ENCODE data around the gene TRAPPC3. TPM values are rescaled to one million over a fixed set of nuclear protein-coding genes. Genes with fewer than 3 reads are reported as not detected.

The TRAPPC3 gene
- polyA plus RNA-seq, 4 donors: 48.9 to 70.2 (median 61.2) TPM

- no peak for DNase-seq (ENCODE audit: low read depth in 4 of 4, low spot score in 3 of 4)
Measured at GRCh38 chr1:36128905-36129206, 20.4 kb downstream of the TRAPPC3 start.

GRCh38 chr1:36128126-36128904, 21.0 kb downstream of the TRAPPC3 start:
- no peak for DNase-seq (ENCODE audit: low read depth in 4 of 4, low spot score in 3 of 4)

- DNase-seq (ENCODE audit: low read depth in 4 of 4, low spot score in 3 of 4): no peak
Measured at GRCh38 chr1:36126797-36127500, 22.3 kb downstream of the TRAPPC3 start.

DNA sequence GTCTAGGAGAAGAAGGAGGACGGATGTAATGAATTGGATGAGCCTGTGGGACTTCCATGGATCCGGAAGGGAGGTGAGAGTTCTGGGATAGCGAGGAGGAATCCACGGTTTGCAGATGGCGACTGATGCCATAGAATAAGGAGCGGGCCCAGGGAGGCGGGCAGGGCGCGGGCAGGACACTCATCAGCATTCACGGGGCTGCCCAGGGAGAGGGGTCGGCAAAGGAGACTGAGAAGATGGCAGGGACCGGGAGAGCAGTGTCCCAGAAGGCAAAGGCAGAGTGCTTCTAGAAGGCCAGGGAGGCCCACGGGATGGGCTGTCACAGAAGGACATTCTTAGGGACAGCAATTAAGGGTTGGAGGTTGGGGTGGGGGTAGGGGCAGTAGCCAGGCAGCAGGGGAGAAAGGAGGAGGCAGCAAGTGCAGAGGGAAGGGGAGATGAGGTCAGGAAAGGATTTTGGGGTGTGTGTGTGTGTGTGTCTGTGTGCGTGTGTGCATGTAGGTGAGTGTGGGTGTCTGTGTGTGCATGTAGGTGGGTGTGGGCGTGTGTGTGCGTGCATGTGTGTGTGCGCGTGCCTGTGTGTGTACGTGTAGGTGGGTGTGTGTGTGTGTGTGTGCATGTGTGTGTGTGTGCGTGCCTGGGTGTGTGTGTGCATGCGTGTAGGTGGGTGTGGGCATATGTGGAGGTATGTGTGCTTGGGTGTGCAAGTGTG, 23.1 kb downstream of the TRAPPC3 start:
- DNase-seq (ENCODE audit: low read depth in 4 of 4, low spot score in 3 of 4): no peak

DNA sequence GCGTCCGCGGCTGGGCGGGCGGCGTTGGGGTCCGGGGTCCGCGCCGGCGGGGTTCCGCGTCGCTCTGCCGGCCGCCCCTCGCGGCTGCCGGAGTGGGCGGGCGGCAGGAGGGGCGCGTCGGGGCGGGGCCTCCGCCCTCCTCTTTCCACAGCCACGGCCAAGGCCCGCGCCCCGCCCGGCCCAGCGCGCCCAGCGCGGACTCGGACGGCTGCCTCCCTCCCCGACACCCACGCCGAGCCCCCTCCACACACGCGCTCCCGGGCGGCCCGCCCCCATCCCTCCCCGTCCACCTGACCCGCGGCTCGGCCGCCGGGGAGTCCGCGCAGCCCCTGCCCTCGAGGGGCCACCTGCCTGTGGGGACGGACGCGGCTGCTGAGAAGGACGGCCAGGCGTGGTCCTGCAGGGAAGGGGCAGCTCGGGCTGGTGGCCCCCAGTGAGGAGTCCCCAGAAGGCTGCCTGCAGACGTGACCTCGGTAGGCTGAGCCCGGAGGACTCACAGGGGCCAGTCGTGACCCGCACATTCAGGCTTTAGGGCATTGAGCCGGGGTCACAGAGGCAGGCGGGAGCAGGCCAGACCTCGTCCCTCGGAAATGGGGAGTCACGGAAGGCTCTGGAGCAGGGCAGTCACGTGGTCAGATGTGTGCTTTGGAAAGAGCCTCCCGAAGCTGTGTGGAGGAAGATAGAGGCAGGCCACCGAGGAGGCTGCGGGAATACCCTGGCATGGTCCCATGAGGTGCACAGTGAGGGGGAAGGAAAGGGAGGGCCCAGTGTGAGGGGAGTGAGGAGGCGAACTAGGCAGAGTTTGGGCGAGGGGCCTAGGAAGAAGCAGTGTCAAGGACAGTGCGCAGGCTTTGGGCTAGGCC, 23.9 kb downstream of the TRAPPC3 start, which contains the start of gene COL8A2:
Gene COL8A2, minus strand, starts transcription at position 94 of the 863 bp plus-strand sequence. CDS start 24,980 bp downstream, outside the sequence.
- no peak for DNase-seq (ENCODE audit: low read depth in 4 of 4, low spot score in 3 of 4)

GRCh38 chr1:36124404-36125128, 24.7 kb downstream of the TRAPPC3 start:
- DNase-seq (ENCODE audit: low read depth in 4 of 4, low spot score in 3 of 4): no peak

- no peak for DNase-seq (ENCODE audit: low read depth in 4 of 4, low spot score in 3 of 4)
Measured at GRCh38 chr1:36123356-36123755, 25.9 kb downstream of the TRAPPC3 start.

DNA sequence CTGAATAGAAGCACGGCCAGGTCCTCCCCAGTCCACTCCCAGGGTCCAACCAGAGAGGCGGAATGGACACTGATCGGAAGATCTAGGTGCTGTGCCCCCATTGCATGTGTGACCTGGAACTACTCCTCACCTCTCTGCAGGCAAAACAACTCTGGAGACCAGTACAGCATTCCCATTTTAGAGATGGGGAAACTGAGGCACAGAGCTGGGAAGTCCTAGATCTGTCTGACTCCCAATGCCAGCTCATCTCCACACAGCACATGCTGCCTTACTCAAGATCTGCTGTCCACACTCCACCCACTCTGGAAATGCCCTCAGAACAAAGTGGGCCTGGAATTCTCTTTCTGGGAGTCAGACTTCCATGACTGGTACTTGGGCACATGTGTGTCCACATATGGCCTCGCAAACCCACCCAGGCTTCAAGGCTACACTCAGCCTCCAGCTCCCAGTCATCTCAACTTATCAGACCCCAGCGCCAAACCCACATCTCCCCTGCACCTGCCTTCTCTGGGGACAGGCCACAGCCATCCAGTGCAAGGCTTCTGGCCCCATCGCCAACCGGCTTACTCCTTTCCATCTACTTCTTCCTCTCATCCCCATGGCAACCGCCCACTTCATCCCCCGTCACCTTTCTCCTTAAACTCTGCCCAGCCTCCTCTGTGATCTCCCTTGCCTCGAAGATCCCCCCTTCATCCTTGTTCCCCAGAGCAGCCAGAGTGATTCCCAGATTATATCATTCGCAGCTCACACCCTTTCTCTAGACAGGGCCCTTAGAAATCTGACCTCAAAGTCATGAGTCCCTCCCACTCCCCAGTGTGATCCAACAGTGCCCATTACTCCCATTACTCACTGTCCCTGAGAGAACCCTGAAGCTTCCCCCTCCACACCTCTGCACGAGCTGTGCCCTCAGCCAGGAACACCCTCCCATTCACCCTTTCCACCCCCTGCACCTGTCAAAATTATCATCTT, 26.9 kb downstream of the TRAPPC3 start:
- DNase-seq (ENCODE audit: low read depth in 4 of 4, low spot score in 3 of 4): no peak

DNA sequence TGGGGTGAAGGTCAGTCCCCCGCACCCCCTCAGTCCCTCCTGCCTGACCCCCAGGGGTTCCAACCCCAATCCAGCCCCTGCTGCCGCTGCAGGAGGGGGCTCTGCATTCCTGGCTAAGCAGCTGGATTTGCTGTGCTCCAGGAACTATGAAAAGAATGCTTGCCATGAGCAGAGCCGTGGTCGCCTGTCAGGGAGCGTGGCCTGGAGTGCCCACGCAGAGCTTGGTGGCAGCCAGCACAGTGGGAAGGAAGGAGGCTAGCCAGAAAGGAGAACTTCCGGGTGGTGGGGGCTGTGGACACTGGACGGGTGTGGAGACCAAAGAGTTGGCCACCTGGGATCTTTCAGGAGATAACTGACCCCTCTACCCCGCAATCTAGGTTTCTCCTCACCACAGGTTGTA, 29.8 kb downstream of the TRAPPC3 start:
- no peak for DNase-seq (ENCODE audit: low read depth in 4 of 4, low spot score in 3 of 4)

DNA sequence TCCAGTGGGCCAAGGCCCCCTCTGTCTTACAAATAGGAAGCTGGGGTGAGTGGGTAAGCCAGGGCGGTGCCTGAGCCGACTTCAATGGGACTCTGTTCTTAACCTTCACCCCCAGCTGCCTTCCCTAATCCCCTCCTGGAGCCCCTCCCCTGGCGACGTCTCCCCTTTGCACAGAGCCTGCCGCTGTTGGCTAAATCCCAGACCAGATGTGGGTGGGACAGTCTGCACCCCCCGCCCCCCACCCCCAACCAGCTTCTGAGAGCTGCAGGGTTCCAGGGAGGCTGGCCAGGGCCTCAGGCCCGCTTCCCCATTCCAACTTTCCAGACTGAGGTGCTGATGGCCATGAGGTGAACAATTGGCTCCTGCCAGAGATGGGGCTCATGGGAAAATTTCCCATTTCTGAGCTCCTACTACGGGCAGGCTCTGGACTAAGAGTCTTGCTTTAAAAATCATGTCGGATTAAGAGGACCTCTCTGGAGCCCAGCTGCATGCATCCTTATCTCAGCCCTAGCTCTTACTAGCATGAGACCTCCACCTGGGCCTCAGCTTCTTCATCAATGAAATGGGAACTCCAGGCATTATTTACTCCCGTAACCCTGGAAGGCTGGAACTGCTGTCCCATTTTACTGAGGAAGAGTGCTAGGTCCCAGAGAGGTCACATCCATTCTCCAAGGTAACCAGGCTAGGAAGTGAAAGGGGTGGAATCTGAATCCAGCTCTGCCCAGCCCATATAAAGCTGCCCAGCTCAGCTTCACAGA, 30.7 kb downstream of the TRAPPC3 start:
- DNase-seq (ENCODE audit: low read depth in 4 of 4, low spot score in 3 of 4): no peak

GRCh38 chr1:36116901-36117300, 32.4 kb downstream of the TRAPPC3 start:
- no peak for DNase-seq (ENCODE audit: low read depth in 4 of 4, low spot score in 3 of 4)

GRCh38 chr1:36115931-36116330, 33.4 kb downstream of the TRAPPC3 start:
- no peak for DNase-seq (ENCODE audit: low read depth in 4 of 4, low spot score in 3 of 4)

DNA sequence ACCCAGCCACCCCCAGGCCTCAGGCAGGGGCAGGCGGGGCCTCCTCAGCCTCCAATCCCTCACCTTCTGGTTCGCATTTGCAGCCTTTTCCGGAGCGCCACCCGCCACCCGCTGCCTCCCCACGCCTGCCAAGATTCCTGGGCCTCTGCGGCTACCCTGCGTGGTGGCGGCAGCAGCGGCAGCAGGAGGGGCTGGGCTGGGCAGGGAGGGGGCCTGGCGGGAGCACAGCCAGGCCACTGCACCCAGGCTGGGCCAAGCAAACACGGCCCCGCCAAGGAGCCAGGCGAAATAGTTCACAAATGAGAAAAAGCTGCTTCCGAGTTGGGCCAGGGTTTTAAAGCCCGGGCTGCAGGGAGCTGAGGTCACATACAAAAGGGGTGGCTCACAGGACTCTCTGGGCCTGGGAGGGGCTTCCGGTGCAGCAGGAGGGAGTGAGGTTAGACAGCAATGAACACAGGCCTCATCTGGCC, 34.1 kb downstream of the TRAPPC3 start:
- DNase-seq (ENCODE audit: low read depth in 4 of 4, low spot score in 3 of 4): no peak

DNA sequence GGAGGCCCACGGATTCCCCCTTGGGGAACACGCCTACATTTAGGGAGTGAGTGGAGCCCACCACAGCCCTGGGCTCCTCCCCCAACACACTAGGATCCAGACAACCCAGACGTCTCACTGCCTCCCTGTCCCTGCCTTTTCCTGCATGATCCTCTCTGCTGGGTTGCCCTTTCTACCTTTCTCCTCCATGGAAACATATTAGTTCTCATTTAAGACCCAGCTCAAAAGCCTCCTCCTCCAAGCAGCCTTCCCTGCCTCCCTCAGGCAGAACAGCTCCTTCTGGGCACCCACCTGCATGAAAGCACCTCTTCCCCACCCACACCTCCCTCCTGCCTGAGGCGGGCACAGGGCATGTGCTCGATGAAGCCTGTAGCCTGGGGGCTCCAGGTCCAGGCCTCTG, 34.9 kb downstream of the TRAPPC3 start:
- DNase-seq (ENCODE audit: low read depth in 4 of 4, low spot score in 3 of 4): no peak

- no peak for DNase-seq (ENCODE audit: low read depth in 4 of 4, low spot score in 3 of 4)
Measured at GRCh38 chr1:36112823-36113222, 36.5 kb downstream of the TRAPPC3 start.

GRCh38 chr1:36111151-36111550, 38.1 kb downstream of the TRAPPC3 start:
- no peak for DNase-seq (ENCODE audit: low read depth in 4 of 4, low spot score in 3 of 4)

DNA sequence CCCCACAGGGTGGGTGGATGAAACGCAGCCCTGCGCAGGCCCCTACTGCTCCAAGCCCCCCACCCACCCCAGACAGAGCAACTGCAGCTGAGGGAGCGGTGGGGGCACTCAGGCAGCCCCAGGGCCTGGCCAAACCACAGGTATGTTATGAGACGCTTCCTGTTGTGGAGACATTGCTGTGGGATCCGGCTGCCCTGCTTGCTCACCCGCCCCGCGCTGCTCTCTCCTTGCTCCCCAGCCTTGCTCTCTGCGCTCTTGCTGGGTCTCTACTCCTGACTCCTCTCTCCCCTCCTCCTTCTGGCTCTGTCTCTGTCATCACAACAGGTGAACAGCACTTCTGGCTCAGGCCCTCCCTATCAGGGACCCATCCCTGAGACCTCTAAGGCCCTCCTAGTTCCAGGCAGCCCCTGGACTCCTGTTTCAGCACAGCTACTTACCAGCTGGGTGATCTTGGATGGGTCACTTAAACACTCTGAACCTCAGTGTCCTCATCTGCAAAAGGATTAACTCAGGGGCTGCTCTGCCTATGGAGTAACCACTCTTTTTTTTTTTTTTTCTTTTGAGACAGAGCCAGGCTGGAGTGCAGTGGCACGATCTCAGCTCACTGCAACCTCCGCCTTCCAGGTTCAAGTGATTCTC, 40.1 kb downstream of the TRAPPC3 start:
- DNase-seq (ENCODE audit: low read depth in 4 of 4, low spot score in 3 of 4): no peak

Data from left renal pelvis (tissue), 4 donors.